Hippocampal formation (tissue), 2 donors: ENCODE data around the gene MYCN.
"Not testable (repeated sequence)": the region's sequence is repeated elsewhere in the genome, so short reads cannot be mapped to it uniquely, and the experiment has no call there.

ENCODE experiments used
- DNase-seq, 2 donors: peaks; one replicate each; lab custom pipeline; 2025; lab: John Stamatoyannopoulos, UW

Gene MYCN

DNA sequence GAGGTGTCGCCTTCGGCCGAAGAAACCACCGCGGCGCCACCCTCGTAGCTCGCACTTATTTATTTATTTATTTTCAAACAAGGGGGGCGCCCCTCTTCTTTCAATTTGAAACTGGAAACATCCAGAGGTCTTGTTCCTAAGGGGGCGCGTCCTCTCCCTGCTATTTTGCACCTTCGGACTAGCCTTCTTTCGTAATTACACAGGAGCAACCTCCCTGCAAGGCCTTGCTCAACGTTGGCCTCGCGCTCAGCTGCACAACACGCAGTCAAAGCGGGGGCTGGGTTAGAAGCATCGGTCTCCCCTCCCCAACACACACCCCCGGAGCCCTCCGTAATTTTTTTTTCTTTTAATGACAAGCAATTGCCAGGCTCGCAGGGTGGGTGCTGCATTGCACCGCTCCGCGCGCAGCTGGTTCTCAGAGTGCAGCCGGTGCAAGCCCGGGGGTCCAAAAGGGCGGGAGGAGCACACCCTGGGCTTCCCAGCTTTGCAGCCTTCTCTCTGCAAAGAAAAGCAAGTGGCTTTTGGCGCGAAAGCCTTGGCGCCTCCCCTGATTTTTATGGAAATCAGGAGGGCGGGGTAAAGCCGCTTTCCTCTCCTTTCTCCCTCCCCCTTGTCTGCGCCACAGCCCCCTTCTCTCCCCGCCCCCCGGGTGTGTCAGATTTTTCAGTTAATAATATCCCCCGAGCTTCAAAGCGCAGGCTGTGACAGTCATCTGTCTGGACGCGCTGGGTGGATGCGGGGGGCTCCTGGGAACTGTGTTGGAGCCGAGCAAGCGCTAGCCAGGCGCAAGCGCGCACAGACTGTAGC lies at the start of gene MYCN:
Gene MYCN (plus strand): TSS at position 697 of the 807 bp plus-strand sequence. CDS start 1,515 bp downstream, outside the sequence.
- peak; percentile 71 to 77 for DNase-seq

DNA sequence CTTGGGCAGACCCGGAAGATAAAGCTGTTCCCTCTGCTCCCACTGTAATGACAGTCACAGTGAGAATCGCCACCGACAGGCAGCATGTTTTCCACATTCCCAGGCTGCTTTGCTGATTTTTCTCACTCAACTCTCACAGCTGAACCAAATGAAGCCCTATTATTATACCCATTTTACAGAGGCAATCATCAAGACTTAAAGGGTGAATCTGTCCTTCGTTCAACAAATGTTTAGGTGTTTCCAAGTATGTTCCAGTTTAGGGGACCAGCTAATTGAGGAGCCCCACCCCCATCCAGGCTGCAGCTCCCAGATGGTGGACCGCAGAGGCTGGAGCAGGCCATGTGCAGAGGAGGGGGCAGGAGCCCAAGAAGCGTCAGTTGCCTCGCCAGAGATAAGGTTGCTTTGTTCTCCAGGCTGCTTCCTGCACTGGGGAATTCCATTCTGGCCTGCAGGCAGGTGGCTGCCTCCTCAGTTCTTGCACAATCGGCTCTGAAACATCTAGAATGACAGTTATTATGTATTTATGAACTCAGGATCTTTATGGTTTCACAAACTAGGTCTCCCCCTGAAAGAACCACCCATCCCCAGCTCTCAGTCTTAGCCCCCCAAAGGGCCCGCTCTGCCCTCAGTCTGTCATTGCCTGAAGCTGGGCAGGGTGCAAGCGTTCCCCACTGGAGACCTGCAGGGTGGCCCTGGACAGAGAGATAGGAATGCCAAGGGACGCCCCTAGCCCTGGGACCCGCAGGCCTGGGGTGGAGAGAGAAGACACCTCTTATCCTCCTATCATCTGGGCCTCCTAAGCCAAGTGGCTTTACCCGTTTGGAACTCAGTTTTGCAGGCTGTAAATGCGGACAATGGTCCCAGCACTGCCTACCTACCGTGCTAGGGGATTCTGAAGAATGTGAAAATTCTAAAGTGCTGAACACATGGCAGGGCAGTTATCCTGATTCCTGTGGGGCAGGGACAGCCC lies 49.1 kb upstream of the MYCN start:
- no peak for DNase-seq

DNA sequence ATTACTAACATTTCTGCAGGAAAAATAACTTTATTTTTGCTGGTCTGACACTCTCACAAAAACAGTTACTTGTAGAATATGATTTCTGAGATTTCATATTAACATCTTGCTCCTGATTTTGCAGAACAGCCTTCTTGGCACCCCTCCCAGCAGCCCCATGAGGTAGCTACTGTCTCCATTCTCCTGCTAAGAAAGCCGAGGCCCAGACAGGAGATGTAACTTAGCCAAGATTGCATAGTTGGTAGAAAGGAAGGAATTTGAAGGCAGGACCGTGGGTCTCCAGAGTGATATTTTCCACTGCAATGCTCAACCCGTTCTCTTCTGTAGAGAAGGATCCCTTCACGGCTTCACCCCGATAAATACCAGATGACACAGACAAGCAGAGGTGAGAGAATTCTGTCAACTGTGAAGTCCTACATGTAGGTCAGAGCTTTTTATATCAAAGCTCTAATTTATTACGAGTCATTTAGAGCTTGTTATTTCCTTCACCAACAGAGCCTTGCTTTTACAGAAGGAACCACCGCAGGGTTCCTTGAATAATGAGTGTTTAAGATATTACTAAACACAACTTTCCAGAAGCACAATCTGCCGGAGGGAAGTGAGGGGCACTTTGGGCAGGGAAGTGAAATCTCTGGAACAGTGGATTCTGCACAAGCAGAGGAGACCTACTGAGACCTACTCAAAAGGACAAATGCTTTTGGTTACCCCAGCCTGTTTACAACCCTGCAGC lies 48.0 kb upstream of the MYCN start:
- DNase-seq = no peak

DNA sequence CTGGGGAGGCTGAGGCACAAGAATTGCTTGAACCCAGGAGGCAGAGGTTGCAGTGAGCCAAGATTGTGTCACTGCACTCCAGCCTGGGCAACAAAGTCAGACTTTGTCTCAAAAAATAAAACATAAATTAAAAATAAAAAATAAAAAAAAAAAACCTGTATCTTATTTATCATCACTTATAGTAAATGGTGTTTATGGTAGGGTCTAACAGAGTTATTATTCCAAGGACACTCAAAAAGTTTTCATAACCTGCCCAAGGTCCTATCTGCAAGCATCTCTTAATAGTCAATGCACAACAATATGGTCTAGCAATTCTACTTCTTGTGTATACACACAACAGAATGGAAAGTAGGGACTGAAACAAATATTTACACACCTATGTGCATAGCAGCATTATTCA lies 47.3 kb upstream of the MYCN start:
- DNase-seq = no peak

DNA sequence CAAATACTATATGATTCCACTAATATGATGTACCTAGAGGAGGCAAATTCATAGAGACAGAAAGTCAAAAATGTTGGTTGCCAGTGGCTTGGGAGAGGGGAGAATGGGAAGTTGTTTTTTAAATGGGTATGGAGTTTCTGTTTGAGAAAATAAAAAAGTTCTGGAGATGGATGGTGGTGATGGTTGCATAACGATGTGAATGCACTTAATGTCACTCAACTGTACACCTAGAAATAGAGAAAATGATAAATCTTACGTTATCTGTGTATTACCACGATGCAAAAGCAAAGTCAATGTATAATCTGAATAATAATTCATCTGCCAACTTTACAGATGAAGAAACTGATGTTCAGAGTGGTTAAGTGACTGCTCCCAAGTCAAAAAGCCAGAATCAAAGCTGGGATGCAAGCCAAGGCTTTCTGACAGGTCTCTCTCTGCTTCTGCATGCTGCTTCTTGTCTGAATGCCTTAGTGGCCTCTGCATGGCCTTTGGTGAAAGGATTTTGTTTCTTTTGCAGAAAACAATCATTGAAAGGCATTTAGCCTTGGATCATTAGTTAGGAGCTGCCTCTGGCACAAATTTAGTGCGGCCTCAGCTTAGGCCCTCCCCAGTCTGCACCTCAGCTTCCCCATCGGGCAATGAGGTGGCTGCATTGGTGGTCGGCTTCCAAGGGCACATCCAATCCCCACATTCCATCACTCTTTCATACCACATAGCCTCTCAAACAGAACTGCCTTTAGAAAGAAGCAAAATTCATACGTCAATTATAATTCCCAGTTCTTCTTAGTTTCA lies 46.5 kb upstream of the MYCN start:
- no peak for DNase-seq

DNA sequence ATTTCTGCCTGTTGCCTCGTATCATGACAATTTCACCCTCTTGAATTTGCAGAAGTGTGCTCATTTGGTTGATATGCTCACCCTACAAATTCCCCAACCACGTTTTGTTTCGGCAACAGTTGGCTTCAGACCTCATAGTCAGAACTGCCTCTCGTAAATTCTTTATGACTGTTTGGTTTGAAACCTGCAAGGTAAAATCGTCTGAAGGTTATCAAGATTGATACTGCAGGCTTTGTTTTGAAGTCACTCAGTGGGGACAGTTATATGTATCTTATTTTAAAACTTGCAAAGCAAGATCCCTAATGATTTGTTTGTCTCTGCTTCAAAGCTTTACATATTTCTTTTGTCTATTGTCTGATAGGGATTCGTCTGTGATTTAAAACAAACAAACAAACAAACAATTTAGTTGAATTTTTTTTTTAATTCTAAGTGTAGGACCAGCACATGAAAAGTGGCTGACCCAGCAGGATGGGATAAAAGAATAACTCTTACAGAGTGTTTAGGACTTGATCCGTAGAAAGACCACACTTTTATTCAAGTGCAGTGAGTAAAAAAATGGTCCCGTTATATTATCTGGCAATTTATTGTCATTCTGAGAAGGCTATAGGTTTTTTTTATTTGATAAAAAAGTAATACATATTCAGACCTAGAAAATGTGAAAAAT lies 45.7 kb upstream of the MYCN start:
- no peak for DNase-seq

DNA sequence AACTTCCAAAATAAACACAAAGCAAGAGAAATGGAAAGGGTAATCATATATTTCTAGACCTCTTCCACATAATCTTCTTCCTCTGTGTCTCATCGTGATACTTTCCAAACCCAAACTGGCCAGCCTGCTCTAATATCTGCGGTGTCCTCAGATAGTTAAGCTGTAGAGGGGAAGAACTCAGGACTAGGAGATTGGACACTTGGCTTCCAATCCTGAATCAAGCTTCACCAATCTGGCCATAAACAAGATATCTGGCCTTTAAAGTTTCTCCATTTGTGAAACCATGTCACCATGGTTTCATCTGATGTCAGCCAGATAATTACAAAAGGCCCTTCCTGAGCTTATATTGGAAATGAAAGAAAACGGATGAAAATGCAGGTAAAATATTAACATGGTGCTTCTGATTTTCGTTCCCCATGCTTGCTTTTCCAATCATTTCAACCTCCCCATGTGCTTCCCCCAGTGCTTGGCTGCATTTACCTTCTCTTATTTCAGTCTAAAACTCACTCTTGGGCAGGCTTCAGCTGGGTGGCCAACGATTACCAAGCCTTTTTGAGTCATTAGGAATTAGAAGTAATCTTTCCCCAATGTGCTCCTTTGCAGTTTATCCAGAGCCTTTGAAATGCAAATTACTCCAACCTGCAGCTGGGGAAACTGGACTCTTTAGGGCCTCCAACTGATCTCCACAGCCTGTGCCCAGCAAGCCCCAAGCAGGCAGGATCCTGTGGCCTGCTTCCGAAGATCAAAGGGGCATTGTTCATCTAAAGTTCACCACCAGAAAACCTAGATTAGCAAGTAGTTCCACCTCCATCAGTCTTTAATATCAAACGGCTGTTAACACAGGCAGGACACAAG lies 44.5 kb upstream of the MYCN start:
- no peak for DNase-seq

DNA sequence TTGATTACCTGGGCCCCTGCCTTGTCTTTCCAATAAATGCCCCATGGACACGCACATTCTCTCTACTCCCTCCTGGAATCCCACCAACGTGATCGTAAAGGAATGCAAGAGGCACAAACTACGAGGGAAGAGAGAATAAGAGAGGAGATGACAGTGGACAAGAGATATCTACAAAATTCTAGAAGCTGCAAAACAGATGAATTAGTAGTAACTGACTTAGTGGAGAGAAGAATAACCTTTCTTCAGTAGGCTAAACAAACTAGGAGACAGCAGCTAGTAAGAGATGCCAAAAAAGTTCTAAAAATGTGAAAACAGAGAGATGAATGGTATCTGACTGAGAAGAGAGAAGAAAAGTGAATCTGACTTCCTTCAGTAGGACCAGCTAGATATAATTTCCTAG lies 43.5 kb upstream of the MYCN start:
- DNase-seq = no peak

DNA sequence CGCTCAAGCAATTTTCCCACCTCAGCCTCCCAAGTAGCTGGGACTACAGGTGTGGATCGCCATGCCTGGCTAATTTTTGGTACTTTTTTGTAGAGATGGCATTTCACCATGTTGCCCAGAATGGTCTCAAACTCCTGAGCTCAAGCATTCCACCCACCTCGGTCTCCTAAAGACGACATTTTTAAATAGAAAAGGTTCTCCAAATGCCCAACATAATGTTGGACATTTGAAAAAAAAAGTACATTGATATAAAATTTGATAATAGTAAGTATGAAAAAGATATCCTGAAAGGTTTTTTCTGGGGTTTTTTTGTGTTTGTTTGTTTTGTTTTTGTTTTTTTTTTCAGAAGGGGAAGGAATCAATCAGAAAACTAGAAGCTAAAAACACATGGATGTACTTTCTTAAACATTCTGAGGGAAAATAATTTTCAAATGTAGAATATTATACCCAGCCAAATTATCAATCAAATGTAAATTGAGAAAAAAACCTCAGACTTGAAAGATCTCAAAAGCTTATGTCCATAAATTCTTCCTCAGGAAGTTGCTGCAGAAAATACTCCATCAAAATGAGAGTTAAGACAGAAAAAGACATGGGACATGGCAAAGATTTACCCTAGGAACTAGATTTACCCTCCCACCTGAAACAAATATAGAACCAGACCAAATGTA lies 42.8 kb upstream of the MYCN start:
- no peak for DNase-seq

DNA sequence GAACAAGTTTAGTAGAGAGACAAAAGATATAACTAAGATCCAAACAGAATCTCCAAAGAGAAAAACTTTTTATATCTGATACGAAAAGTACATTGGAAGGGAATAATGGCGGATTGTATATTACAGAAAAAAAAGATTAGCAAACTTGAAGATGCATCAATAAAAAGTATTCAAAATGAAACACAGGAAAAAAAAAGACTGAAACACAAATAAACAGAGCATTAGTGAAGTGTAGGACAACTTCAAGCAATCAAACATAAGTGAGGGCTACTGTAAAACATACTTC lies 41.1 kb upstream of the MYCN start:
- DNase-seq = no peak

DNA sequence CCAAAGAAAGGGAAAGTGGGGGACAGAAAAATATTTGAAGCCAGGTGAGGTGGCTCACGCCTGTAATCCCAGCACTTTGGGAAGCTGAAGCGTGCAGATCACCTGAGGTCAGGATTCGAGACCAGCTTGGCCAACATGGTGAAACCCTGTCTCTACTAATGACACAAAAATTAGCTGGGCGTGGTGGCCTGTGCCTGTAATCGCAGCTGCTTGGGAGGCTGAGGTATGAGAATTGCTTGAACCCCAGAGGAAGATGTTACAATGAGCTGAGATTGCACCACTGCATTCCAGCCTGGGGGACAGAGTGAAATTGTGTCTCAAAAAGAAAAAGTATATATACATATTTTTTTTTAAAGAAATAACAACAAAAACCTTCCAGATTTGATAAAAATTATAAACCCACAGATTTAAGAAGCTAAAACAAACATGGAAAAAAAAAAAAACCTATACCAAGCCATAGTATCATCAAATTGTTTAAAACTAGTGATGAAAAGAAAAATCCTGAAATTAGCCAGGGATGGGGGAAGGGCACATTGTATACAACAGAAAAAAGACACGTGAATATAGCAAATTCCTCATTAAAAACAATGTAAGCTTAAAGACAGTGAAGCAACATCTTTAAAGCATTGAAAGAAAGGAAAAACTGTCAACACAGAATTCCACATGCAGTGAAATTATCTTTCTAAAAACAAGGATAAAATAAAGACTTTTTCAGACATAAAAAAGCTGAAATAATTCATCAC lies 40.4 kb upstream of the MYCN start:
- DNase-seq = no peak

DNA sequence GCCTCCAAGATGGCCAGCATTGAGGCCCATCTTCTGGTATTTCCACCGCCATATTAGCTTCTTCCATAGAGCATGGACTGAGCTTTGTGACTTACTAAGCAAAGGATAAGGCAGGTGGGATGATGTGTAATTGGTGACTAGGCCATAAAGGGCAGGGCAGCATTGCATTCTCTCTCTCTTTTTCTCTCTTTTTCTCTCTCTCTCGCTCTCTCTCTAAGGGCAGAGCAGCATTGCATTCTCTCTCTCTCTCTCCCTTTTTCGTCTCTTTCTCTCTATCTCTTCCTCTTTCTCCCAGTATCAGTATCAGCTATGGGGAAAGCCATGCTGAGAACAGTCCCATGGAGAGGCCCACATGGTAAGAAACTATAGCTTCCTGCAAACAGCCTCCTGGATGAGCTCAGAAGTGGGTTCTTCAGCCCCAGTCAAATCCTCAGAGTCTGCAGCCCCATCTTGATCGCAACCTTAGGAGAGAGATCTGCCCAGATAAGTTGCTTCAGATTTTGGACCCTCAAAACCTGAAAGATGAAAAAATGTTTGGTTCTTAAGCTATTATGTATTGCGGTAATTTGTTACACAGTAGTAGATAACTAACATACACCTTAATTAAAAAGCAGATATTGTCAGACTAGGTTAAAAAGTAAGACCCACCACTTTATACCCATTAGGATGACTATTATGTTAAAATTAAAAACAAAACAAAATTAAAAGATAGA lies 39.1 kb upstream of the MYCN start:
- no peak for DNase-seq

DNA sequence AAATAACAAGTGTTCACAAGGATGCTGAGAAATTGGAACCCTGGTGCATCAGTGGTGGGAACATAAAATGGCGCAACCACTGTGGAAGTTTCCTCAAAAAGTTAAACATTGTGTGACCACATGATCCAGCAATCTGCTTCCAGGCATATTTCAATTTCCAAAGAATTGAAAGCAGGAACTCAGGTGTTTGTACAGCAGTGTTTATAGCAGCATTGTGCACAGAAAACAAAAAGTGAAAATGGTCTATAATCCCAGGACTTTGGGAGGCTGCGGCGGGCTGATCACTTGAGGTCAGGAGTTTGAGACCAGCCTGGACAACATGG lies 38.6 kb upstream of the MYCN start:
- no peak for DNase-seq

DNA sequence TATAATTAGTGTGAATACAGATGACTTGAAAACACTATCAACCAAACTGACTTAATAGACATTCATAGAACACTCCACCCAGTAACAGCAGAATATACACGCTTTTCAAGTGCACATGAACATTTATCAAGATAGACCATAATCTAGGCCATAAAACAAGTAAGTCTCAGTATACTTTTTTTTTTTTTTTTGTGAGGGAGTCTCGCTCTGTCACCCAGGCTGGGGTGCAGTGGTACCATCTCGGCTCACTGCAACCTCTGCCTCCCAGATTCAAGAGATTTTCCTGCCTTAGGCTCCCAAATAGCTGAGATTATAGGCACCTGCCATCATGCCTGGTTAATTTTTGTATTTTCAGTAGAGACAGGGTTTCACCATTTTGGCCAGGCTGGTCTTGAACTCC lies 36.4 kb upstream of the MYCN start:
- DNase-seq = not testable (repeated sequence)

DNA sequence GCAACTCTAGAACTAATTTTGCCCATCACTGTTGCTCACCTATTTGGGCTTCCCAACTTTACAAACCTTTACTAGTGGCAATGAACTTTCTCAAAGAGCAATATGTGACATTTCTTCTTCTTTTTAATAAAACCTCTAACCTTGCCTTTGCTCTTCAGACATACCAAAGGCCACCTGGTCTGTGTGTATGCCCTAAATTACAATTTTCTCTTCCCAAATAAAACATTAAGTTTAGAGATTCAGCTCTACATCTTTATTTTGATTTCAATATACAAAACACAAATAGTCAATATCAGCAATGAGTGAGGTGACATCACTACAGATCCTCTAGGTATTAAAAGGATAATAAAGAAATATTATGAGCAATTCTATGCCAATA lies 35.1 kb upstream of the MYCN start:
- no peak for DNase-seq

DNA sequence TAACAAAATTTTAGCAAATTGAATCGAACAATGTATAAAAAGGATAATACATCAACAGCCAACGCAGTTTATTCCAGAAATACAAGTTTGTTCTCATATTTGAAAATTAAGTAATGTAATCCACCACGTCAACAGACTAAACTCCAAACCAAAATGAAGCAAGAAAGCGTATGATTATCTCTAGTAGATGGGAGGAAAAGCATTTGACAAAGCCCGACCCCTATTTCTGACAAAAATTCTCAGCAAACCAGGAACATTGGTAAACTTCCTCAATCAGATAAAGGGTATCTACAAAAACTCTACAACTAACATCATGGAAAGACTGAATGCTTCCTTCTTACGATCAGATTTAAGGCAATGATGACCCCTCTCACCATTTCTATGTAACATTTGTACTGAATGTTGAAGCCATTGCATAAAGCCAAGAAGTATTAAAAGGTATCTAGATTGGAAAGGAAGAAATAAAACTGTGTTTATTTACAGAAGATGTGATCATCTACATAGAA lies 34.3 kb upstream of the MYCN start:
- DNase-seq = no peak

DNA sequence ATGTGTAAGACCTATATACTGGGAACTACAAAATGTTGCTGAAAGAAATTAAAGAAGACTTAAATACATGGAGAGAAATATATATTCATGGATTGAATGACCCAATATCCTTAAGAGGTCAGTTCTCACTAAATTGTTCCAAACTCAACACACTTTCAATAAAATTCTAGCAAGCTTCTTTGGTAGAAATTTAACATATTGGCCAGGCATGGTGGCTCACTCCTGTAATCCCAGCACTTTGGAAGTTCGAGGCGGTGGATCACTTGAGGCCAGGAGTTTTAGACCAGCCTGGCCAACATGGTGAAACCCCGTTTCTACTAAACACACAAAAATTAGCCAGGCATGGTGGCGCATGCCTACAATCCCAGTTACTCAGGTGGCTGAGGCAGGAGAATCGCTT lies 33.6 kb upstream of the MYCN start:
- DNase-seq = no peak
